ENCODE data around the gene CLSTN3. TPM values are rescaled to one million over a fixed set of nuclear protein-coding genes. Genes with fewer than 3 reads are reported as not detected.

CLSTN3 gene
- total and polyA plus RNA-seq, 2 experiments from 2014 or later, result 14.0 to 35.5 TPM

DNA sequence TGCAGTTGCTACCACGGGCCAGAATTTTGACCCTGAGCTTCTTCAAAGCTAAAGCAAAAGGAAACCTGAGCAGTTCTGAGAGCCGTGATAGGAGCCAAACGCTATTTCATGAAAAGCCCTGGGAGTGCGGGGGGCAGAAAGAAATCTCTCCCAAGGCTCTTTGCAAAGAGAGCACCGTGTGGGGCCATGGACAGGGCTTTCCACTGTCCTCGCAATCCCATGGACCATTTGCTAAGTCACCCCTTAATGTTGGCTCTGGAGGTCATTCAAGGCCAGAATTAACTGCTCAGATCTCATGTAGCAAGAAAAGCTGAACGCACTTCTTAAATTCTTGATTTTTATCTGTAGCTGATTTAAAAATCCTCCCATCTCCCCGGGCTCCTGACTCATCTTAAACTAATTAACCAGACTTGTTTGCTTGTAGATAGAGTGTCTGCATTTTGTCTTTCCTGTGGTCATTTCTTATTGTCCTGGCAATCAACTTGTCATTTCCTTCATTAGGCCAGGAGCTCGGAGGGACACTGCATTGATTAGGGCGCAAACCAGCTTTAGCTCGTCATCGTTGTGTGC, 24.8 kb downstream of the CLSTN3 start:
- peaks cover 10% of the 10 kb centered on the region for H3K4me1 ChIP-seq (ENCODE audit: low read depth)
- peak overlapping the region; percentile 9 for H3K27ac ChIP-seq
- H3K36me3 ChIP-seq, result no peaks in the 10 kb centered on the region
- DNase-seq (ENCODE audit: low read depth in 1 of 2, low spot score in 1 of 2), result no peak
- no peak overlapping the region for H3K4me3 ChIP-seq
- no peaks in the 10 kb centered on the region for H3K9me3 ChIP-seq (ENCODE audit: low read depth)
- TF ChIP-seq, protein P1, sequence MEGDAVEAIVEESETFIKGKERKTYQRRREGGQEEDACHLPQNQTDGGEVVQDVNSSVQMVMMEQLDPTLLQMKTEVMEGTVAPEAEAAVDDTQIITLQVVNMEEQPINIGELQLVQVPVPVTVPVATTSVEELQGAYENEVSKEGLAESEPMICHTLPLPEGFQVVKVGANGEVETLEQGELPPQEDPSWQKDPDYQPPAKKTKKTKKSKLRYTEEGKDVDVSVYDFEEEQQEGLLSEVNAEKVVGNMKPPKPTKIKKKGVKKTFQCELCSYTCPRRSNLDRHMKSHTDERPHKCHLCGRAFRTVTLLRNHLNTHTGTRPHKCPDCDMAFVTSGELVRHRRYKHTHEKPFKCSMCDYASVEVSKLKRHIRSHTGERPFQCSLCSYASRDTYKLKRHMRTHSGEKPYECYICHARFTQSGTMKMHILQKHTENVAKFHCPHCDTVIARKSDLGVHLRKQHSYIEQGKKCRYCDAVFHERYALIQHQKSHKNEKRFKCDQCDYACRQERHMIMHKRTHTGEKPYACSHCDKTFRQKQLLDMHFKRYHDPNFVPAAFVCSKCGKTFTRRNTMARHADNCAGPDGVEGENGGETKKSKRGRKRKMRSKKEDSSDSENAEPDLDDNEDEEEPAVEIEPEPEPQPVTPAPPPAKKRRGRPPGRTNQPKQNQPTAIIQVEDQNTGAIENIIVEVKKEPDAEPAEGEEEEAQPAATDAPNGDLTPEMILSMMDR (IDR thresholded peaks at IDR 0.05; ENCODE audit: low read depth, low read length), result no peak
- no peaks in the 10 kb centered on the region for H3K27me3 ChIP-seq

DNA sequence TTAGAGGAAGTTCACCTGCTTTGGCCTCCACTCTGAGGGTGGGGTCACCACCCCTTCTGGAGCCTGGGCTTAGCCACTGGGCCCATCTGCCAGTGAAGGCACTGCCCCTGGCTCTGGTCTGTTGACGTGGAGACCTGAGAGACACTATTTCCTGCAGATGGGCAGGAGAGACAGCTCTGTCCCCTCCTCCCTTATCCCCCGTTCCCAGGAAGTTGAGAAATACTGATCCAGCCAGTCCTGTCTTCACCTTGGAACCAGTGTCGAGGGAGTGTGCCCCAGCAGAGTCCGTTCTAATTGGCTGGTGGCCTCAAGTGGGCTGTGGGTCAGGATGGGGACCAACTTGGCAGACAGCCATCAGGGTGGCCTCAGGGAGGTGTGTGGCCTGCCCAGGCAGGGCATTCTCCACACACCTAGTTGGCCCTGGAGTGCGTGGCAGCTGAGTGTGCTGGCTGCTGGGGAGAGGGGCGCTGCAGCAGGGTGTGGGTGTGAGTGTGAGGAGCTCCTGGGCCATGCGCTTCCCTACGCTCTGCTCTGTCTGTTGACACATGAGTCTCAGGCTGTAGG, 25.4 kb downstream of the CLSTN3 start:
- H3K27me3 ChIP-seq, result no peaks in the 10 kb centered on the region
- H3K36me3 ChIP-seq, result no peaks in the 10 kb centered on the region
- TF ChIP-seq, protein P1 (IDR thresholded peaks at IDR 0.05; ENCODE audit: low read depth, low read length), result no peak
- H3K9me3 ChIP-seq (ENCODE audit: low read depth), result no peaks in the 10 kb centered on the region
- peak overlapping the region; percentile 9 for H3K27ac ChIP-seq
- peaks cover 10% of the 10 kb centered on the region for H3K4me1 ChIP-seq (ENCODE audit: low read depth)
- no peak overlapping the region for H3K4me3 ChIP-seq
- DNase-seq (ENCODE audit: low read depth in 1 of 2, low spot score in 1 of 2), result peak; percentile 25 to 58

DNA sequence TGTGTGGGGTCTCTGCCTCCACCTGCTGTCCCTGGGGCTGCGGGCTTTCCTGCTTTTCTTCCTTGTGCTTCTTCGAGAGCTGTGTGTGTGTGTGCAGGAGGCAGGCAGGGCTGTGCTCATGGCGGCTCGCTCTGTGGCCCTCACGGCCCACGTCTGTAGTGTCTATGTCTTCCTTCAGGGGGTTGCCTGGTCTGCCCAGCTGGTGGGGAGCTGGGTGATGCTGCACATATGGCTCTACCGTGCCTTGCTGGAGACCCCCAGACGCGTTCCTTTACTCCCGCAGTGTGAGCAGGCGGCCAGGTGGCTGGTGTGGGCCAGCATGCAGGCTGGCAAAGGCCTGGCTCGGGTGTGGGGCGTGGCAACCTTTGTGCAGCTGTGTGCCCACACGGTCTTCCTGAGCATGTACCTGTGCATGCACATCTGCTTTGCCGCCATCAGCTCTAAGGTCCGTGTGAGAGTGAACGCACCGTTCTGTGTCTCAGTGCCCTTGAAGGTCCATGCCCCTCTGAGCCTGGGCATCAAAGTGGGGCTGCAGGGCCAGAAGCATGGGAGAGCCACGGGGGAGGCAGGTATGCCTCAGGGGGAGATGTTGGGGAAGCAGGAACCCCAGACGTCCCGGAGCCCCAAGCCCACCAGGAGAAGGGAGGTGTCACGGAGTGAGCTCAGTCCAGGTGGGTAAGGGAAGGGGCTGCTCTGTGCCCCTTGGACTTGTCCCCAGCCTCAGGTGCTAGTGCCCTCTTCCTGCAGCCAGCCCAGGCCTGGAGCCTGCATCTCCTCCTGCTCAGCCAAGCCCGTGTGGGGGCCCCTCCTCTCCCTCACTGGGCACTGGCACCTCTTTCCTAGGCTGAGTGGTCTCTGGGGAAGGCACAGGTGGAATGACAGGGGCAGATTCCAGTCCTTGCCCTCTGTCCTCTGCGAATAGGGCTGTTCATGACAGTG, 26.4 kb downstream of the CLSTN3 start:
- no peaks in the 10 kb centered on the region for H3K9me3 ChIP-seq (ENCODE audit: low read depth)
- DNase-seq (ENCODE audit: low read depth in 1 of 2, low spot score in 1 of 2), result no peak
- H3K27me3 ChIP-seq, result no peaks in the 10 kb centered on the region
- H3K4me3 ChIP-seq, result no peak overlapping the region
- no peaks in the 10 kb centered on the region for H3K36me3 ChIP-seq
- H3K27ac ChIP-seq, result no peak overlapping the region
- H3K4me1 ChIP-seq (ENCODE audit: low read depth), result peaks cover 10% of the 10 kb centered on the region
- TF ChIP-seq, protein P1 (IDR thresholded peaks at IDR 0.05; ENCODE audit: low read depth, low read length), result no peak

DNA sequence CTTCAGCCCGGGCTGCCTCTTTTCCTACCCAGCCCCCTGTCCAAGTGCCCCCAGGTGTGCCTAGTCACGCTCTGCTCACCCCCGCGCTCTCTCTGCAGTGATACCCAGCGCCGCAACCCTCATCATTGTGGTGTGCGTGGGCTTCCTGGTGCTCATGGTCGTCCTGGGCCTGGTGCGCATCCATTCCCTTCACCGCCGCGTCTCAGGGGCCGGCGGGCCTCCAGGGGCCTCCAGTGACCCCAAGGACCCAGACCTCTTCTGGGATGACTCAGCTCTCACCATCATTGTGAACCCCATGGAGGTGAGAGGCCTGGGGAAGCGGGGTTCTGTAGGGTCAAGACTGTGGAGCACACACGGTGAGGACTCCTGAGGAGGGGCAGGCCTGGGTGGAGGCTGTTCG, 27.2 kb downstream of the CLSTN3 start:
- Histone ChIP-seq H3K4me1 (ENCODE audit: low read depth) (peaks cover 10% of the 10 kb centered on the region), H3K27ac (no peak overlapping the region), H3K27me3 (no peaks in the 10 kb centered on the region), H3K9me3 (ENCODE audit: low read depth) (no peaks in the 10 kb centered on the region), H3K4me3 (no peak overlapping the region), H3K36me3 (no peaks in the 10 kb centered on the region)
- TF ChIP-seq, protein P1 (IDR thresholded peaks at IDR 0.05; ENCODE audit: low read depth, low read length), result no peak
- DNase-seq (ENCODE audit: low read depth in 1 of 2, low spot score in 1 of 2), result no peak

DNA sequence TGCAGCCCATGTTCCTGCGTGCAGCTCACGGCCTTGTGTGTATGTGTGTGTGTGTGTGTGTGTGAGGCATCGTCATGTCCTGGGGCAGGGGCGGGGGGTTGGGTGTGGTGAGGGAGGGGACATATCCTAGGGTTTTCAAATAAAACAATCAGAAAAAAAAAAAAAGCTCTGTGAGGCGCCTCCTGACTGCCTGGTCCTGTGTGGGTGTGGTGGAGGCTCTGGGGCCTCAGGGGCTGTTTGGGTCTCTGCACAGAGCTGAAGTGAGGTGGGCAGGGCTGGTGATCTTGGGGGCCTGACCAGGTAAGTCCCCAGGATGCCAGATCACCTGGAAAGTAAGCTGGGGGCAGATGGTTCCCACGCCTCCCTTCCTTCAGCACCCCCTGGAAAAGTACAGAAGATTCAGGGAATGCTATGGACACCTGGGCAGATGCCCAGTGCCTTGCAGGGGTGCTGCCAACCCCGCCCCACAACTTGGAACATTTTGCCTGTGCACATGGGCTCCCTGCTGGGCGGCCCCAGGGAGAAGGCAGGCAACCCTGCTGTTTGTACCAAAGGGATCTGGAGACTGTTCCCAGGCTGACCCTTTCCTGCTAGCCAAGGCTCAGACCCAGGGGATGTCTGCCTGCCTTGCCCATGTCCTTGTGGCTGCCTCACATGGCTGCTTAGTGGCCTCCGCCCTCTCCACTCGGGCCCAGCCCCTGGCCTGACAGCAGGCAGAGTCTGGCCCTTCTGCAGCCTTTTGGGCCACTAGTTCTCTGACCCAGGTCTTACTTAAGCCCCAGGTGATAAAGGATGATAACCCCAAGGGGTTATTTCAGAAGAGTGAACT, 28.8 kb downstream of the CLSTN3 start:
- TF ChIP-seq, protein P1 (IDR thresholded peaks at IDR 0.05; ENCODE audit: low read depth, low read length), result no peak
- Histone ChIP-seq H3K4me1 (ENCODE audit: low read depth) (peaks cover 10% of the 10 kb centered on the region), H3K27me3 (no peaks in the 10 kb centered on the region), H3K36me3 (no peaks in the 10 kb centered on the region), H3K4me3 (no peak overlapping the region), H3K27ac (no peak overlapping the region), H3K9me3 (ENCODE audit: low read depth) (no peaks in the 10 kb centered on the region)
- DNase-seq (ENCODE audit: low read depth in 1 of 2, low spot score in 1 of 2), result no peak
